Stimulated activated CD4-positive, alpha-beta T cell treated with anti-CD3 and anti-CD28 coated beads, Interleukin-15, amount 100 ng/mL, for 1 hour (primary cell): ENCODE results near the gene SLC12A7.
"Not testable (repeated sequence)": the region's sequence is repeated elsewhere in the genome, so short reads cannot be mapped to it uniquely, and the experiment has no call there.

ENCODE experiments used
- DNase-seq, 2 donors: peaks; one replicate each; pipeline ENCODE4 v3.0.0-alpha.2; 2020; ENCODE audit warnings: low read depth in 1 of 2, low spot score in 1 of 2

SLC12A7 gene

GRCh38 chr5:1111727-1112289, at the start of gene SLC12A7:
TSS of gene SLC12A7 (minus strand) at chr5:1112063. CDS start at chr5:1111991, 72 bp downstream.
- peak in 1 of 2 donors; percentile 58 for DNase-seq

- DNase-seq, result no peak
These were observed 49.4 kb upstream of the SLC12A7 start for GRCh38 chr5:1161108-1161832.

- no peak for DNase-seq
These were observed 48.0 kb upstream of the SLC12A7 start for GRCh38 chr5:1159774-1160406.

GRCh38 chr5:1159341-1159675, 47.4 kb upstream of the SLC12A7 start:
- no peak for DNase-seq

GRCh38 chr5:1158647-1159340, 46.9 kb upstream of the SLC12A7 start:
- DNase-seq, result no peak

- not testable (repeated sequence) for DNase-seq
These were observed 45.7 kb upstream of the SLC12A7 start for GRCh38 chr5:1157461-1157986.

GRCh38 chr5:1156754-1157460, 45.0 kb upstream of the SLC12A7 start:
- DNase-seq, result no peak

- DNase-seq, result no peak
These were observed 44.3 kb upstream of the SLC12A7 start for GRCh38 chr5:1156033-1156753.

- DNase-seq, result no peak
These were observed 43.5 kb upstream of the SLC12A7 start for GRCh38 chr5:1155191-1156032.

- DNase-seq, result no peak
These were observed 41.6 kb upstream of the SLC12A7 start for GRCh38 chr5:1153428-1153827.

GRCh38 chr5:1152771-1153282, 41.0 kb upstream of the SLC12A7 start:
- no peak for DNase-seq

- no peak for DNase-seq
These were observed 40.3 kb upstream of the SLC12A7 start for GRCh38 chr5:1152156-1152555.

GRCh38 chr5:1151316-1151715, 39.5 kb upstream of the SLC12A7 start:
- DNase-seq, result no peak

GRCh38 chr5:1150866-1151265, 39.0 kb upstream of the SLC12A7 start:
- DNase-seq, result no peak

- DNase-seq, result no peak
These were observed 33.0 kb upstream of the SLC12A7 start for GRCh38 chr5:1144638-1145396.

- DNase-seq, result no peak
These were observed 32.2 kb upstream of the SLC12A7 start for GRCh38 chr5:1144089-1144488.

- no peak for DNase-seq
These were observed 31.7 kb upstream of the SLC12A7 start for GRCh38 chr5:1143670-1143951.

- DNase-seq, result no peak
These were observed 31.2 kb upstream of the SLC12A7 start for GRCh38 chr5:1142886-1143669.
